Neural crest cell (in vitro differentiated cells): Measurements from ENCODE around the gene PLAC9. TPM values are rescaled to one million over a fixed set of nuclear protein-coding genes. Genes with fewer than 3 reads are reported as not detected.

Experiments
- DNase-seq: peaks from one replicate; pipeline ENCODE4 v3.0.0; 2021; ENCODE audit warnings: low read depth, mixed read lengths, low spot score
- H3K27ac Mint-ChIP-seq: one replicate; pipeline ENCODE4 v1.8.0; 2021; ENCODE audit warnings: mild to moderate bottlenecking, mixed read lengths; ENCODE audit not compliant: unreplicated experiment
- H3K27me3 Mint-ChIP-seq: 2 replicates; pipeline ENCODE4 v1.8.0; 2021; ENCODE audit warnings: low read depth, mild to moderate bottlenecking, mixed read lengths
- H3K36me3 Mint-ChIP-seq: 2 replicates; pipeline ENCODE4 v1.8.0; 2021; ENCODE audit warnings: low read depth, mild to moderate bottlenecking, mixed read lengths
- H3K4me1 Mint-ChIP-seq: 2 replicates; pipeline ENCODE4 v1.8.0; 2021; ENCODE audit warnings: mixed read lengths
- H3K4me3 Mint-ChIP-seq: one replicate; pipeline ENCODE4 v1.8.0; 2021; ENCODE audit warnings: mild to moderate bottlenecking, mixed read lengths
- H3K9me3 Mint-ChIP-seq: 2 replicates; pipeline ENCODE4 v1.8.0; 2021; ENCODE audit warnings: mixed read lengths
- total RNA-seq: library from RNA; stranded (reverse); gene quantifications from 2 replicates; pipeline ENCODE4 v1.2.1, GENCODE V29; 2021
- TF ChIP-seq, protein P1 (sequence below): fragments of 200-600 bp; sonication (generic); conservative IDR thresholded peaks from 2 replicates; pipeline ENCODE4 v1.5.0; 2021; ENCODE audit warnings: antibody characterized with exemption, mild to moderate bottlenecking

Gene PLAC9
- total RNA-seq, 1 donor from 2014 or later = 27.5 TPM

DNA sequence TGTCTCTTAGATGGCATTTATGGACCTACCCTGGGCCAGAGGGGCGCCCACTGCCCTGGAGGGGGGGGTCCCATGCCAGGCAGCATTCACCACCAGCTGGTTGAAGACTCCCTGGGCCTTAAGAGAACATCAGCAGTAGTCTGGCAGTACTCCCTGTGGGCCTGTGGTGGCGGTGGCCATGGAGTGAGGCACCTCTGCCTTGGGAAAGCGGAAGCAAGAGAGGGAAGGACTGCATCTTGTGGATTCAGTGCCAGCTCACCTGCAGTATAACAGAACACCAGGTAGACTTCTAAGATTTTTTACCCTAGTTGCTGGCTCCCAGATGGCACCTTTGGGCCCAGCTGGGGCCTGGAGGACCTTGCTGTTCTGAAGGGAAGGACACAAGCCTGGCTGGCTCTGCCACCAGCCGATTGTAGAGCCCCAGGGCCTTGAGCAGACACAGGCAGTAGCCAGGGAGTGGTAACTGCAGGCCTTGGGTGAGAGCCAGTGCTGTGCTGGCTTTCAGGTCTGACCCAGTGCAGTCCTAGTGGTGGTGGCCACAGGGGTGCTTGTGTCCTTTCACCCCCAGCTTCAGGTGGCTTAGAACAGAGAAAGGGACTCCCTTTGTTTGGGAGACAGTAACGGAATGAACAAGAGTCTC lies 15.8 kb downstream of the PLAC9 start:
- H3K27me3 Mint-ChIP-seq = no peaks in the 10 kb centered on the region
- no peak overlapping the region for H3K4me3 Mint-ChIP-seq
- TF ChIP-seq, protein P1, sequence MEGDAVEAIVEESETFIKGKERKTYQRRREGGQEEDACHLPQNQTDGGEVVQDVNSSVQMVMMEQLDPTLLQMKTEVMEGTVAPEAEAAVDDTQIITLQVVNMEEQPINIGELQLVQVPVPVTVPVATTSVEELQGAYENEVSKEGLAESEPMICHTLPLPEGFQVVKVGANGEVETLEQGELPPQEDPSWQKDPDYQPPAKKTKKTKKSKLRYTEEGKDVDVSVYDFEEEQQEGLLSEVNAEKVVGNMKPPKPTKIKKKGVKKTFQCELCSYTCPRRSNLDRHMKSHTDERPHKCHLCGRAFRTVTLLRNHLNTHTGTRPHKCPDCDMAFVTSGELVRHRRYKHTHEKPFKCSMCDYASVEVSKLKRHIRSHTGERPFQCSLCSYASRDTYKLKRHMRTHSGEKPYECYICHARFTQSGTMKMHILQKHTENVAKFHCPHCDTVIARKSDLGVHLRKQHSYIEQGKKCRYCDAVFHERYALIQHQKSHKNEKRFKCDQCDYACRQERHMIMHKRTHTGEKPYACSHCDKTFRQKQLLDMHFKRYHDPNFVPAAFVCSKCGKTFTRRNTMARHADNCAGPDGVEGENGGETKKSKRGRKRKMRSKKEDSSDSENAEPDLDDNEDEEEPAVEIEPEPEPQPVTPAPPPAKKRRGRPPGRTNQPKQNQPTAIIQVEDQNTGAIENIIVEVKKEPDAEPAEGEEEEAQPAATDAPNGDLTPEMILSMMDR = no peak
- H3K36me3 Mint-ChIP-seq = peaks cover 13% of the 10 kb centered on the region
- H3K9me3 Mint-ChIP-seq = peaks cover 3% of the 10 kb centered on the region
- no peak for DNase-seq
- H3K27ac Mint-ChIP-seq = no peak overlapping the region
- peaks cover 17% of the 10 kb centered on the region for H3K4me1 Mint-ChIP-seq

DNA sequence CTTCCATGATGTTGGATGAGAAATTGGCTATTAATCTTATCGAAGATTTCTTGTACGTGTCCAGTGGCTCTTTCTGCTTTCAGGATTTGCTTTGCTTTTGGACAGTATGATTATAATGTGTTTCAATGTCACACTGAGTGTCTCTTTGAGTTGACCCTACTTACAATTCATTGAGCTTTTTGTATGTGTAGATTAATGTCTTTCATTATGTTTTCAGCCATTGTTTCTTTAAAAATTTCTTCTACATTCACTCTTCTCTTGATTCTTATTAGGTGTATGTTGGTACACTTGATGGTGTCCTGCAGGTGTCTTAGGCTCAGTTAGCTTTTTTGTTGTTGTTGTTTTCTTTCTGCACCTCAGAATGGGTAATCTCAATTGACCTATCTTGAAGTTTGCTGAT lies 16.6 kb downstream of the PLAC9 start:
- Mint-ChIP-seq H3K9me3 (peaks cover 3% of the 10 kb centered on the region), H3K36me3 (peaks cover 13% of the 10 kb centered on the region), H3K27me3 (no peaks in the 10 kb centered on the region), H3K27ac (no peak overlapping the region), H3K4me1 (peaks cover 12% of the 10 kb centered on the region), H3K4me3 (no peak overlapping the region)
- DNase-seq = no peak
- TF ChIP-seq, protein P1 = no peak

DNA sequence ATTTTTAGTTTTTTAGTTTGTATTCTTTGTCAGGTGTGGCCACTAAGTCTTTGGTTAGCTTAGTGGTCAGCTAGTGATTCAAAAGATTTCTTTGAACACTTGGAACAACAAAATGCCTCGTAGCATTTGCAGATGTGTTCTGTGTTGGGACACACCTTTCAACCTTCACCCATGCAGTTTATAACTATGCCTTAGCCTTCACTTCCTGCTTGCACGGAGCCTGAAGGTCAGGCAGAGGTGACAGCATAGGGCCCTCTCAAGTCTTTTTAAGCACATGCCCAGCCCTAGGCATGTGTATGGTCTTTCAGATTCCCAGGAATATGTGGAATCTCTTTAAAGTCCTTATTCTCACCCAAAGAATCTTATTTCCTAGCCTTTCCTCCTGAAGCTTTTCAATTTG lies 17.6 kb downstream of the PLAC9 start:
- Mint-ChIP-seq H3K36me3 (peaks cover 13% of the 10 kb centered on the region), H3K4me1 (peaks cover 8% of the 10 kb centered on the region), H3K4me3 (no peak overlapping the region), H3K9me3 (peaks cover 3% of the 10 kb centered on the region), H3K27me3 (no peaks in the 10 kb centered on the region), H3K27ac (no peak overlapping the region)
- DNase-seq = no peak
- TF ChIP-seq, protein P1 = no peak

DNA sequence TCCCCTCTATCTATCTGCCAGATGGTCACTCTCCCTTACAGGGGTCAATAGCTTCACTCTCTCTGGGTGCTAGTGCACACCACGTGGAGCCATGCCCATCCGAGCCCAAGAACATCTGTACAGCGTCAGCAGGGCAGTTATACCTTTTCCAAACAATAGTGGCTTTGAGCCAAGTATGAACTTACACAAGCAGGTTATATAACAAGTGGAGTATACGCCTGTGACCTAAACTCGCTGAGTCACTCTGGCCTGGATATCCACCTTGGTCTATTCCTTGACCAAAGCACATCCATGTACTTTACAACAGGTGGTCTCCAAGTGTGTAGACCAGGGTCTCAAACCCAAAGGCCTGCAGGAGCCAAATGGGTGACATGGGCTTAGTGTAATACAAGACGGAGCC lies 20.3 kb downstream of the PLAC9 start:
- no peak overlapping the region for H3K4me3 Mint-ChIP-seq
- TF ChIP-seq, protein P1 = no peak
- peaks cover 3% of the 10 kb centered on the region for H3K9me3 Mint-ChIP-seq
- H3K27me3 Mint-ChIP-seq = no peaks in the 10 kb centered on the region
- peaks cover 13% of the 10 kb centered on the region for H3K36me3 Mint-ChIP-seq
- no peak for DNase-seq
- peaks cover 28% of the 10 kb centered on the region for H3K4me1 Mint-ChIP-seq
- no peak overlapping the region for H3K27ac Mint-ChIP-seq

DNA sequence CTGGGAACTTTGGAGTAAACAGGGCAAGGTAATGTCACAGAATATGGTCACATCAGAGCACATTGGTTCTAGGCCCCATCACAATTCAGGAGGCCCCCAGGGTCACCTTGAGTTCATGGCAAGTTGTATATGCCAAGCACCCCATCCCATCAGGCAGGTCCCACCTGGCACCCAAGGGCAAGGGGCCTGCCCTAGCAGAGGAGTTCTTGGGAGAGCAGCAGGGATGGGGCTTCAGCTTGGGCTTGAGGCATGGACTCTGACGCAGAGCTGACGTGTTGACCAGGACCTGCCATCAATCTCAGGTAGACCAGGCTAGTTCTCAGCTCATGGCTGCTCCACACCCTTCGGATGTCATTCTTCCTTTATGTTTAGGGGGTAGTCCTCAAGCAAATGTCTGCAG lies 20.9 kb downstream of the PLAC9 start:
- H3K4me3 Mint-ChIP-seq = no peak overlapping the region
- peaks cover 34% of the 10 kb centered on the region for H3K4me1 Mint-ChIP-seq
- H3K9me3 Mint-ChIP-seq = peaks cover 3% of the 10 kb centered on the region
- TF ChIP-seq, protein P1 = no peak
- peaks cover 13% of the 10 kb centered on the region for H3K36me3 Mint-ChIP-seq
- no peak for DNase-seq
- no peaks in the 10 kb centered on the region for H3K27me3 Mint-ChIP-seq
- H3K27ac Mint-ChIP-seq = no peak overlapping the region

DNA sequence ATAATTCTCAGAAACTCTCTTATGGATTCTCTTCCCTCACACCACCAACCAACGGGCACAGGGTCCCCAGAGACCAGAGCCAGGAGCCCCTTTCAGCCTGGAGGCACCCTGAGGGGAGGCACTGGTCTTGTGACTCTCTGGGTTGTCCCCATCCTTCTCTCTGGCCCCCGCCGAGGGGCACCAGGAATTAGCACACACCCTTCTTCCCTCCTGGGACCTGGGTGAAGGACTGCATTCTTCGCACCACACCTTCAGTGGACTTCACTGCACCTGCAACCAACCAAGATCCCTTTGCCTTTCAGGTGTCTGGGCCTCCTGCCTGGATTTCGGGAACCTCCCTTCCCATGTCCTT lies 22.1 kb downstream of the PLAC9 start:
- no peak for DNase-seq
- TF ChIP-seq, protein P1 = no peak
- H3K36me3 Mint-ChIP-seq = peaks cover 3% of the 10 kb centered on the region
- H3K4me3 Mint-ChIP-seq = no peak overlapping the region
- no peaks in the 10 kb centered on the region for H3K27me3 Mint-ChIP-seq
- H3K9me3 Mint-ChIP-seq = no peaks in the 10 kb centered on the region
- H3K4me1 Mint-ChIP-seq = peaks cover 43% of the 10 kb centered on the region
- no peak overlapping the region for H3K27ac Mint-ChIP-seq
